Body of pancreas (tissue), 4 donors: ENCODE data around the gene BAIAP3. TPM values are rescaled to one million over a fixed set of nuclear protein-coding genes. Genes with fewer than 3 reads are reported as not detected.

Source experiments
- ATAC-seq: fragments of 150-250 bp; one replicate; pipeline ENCODE4 v1.9.1; 2016
- DNase-seq, 4 donors: peaks; one replicate each; pipeline ENCODE4 v3.0.0-alpha.2; 2019
- H3K27ac ChIP-seq, 4 donors: fragments of 200-600 bp; sonication (generic); 1 replicate in 3 of 4; 2 replicates in 1 of 4; pipeline versions ENCODE4 v1.5.1 to v1.6.1; 2016 to 2019; ENCODE audit warnings: mild to moderate bottlenecking in 1 of 4, mixed read lengths in 1 of 4, moderate library complexity in 1 of 4
- H3K27me3 ChIP-seq, 2 donors: fragments of 200-600 bp; sonication (generic); one replicate each; pipeline ENCODE4 v1.6.0; 2016; ENCODE audit warnings: mild to moderate bottlenecking in 1 of 2
- H3K36me3 ChIP-seq, 2 donors: fragments of 200-600 bp; sonication (generic); replicated peaks in 1 of 2; 2 replicates each; pipeline ENCODE4 v1.5.1; 2016; ENCODE audit warnings: low read depth in 2 of 2; ENCODE audit not compliant: insufficient read depth in 1 of 2
- H3K4me1 ChIP-seq: fragments of 200-600 bp; sonication (generic); one replicate; pipeline ENCODE4 v1.6.0; 2016
- H3K4me3 ChIP-seq, 2 donors: fragments of 200-600 bp; sonication (generic); 1 replicate in 1 of 2; 2 replicates in 1 of 2; pipeline ENCODE4 v1.5.1; 2016 to 2019
- H3K9me3 ChIP-seq, 3 donors: fragments of 200-600 bp; sonication (generic); 1 replicate in 2 of 3; 2 replicates in 1 of 3; pipeline ENCODE4 v1.5.1; 2016
- CTCF ChIP-seq, 7 experiments: fragments of 450-650 bp in 4 of 7; fragments of 200-600 bp in 3 of 7; sonication (generic) in 3 of 7; IDR thresholded peaks; one replicate each; pipeline ENCODE4 v1.5.1; 2016 to 2019; ENCODE audit warnings: antibody characterized with exemption in 7 of 7
- POLR2A ChIP-seq, 3 donors: fragments of 450-650 bp; IDR thresholded peaks; one replicate each; pipeline ENCODE4 v1.6.1; 2016; ENCODE audit warnings: antibody characterized with exemption in 3 of 3, mild to moderate bottlenecking in 2 of 3
- WGBS, 2 donors: methylation state at CpG; one replicate each; pipeline ENCODE4 v1.1.5; 2017; 5-methylcytosine and 5-hydroxymethylcytosine counted together
- intact Hi-C: fragments of 100-400 bp; cut with DNase I; formaldehyde crosslinking; loops from one replicate; pipeline ENCODE4 v1.15.1; 2023
- total RNA-seq, 2 donors: library from RNA; depleted of rRNA; stranded (reverse); fragments of >200 nt; gene quantifications; one replicate each; pipeline ENCODE4 v1.1.0, GENCODE V29; 2016

Gene BAIAP3
- total RNA-seq, 2 donors from 2014 or later = 7.0 to 20.8 TPM

GRCh38 chr16:1336619-1337018 is 3.2 kb downstream of the BAIAP3 start:
- no peak for TF ChIP-seq CTCF (IDR thresholded peaks at IDR 0.05)
- no peak for TF ChIP-seq POLR2A (IDR thresholded peaks at IDR 0.05)
- Histone ChIP-seq H3K27ac (no peak overlapping the region), H3K27me3 (peaks cover 8 to 28% of the 10 kb centered on the region in 2 donors), H3K4me1 (peaks cover 36% of the 10 kb centered on the region), H3K9me3 (no peaks in the 10 kb centered on the region), H3K4me3 (no peak overlapping the region), H3K36me3 (no peaks in the 10 kb centered on the region)
- DNase-seq (no peak), ATAC-seq (no peak)
- intact Hi-C loops = no loop called here
- WGBS, 2 donors = 47 to 53% methylated on average over 9 to 15 of the region's 15 CpGs

GRCh38 chr16:1337486-1337885 is 4.0 kb downstream of the BAIAP3 start:
- ATAC-seq (no peak), DNase-seq (no peak)
- peaks cover 32% of the 10 kb centered on the region for H3K4me1 ChIP-seq
- H3K4me3 ChIP-seq = no peak overlapping the region
- no peak overlapping the region for H3K27ac ChIP-seq
- no peaks in the 10 kb centered on the region for H3K9me3 ChIP-seq
- peaks cover 8 to 25% of the 10 kb centered on the region in 2 donors for H3K27me3 ChIP-seq
- H3K36me3 ChIP-seq = no peaks in the 10 kb centered on the region
- intact Hi-C loops = no loop called here
- 56 to 61% methylated on average over 6 to 9 of the region's 9 CpGs for WGBS, 2 donors
- TF ChIP-seq POLR2A (IDR thresholded peaks at IDR 0.05) (no peak), CTCF (IDR thresholded peaks at IDR 0.05) (no peak)

GRCh38 chr16:1338119-1338730 is 4.8 kb downstream of the BAIAP3 start:
- DNase-seq = peak; percentile 51 to 81 (median 72)
- Histone ChIP-seq H3K4me3 (no peak overlapping the region), H3K27me3 (peaks cover 8 to 17% of the 10 kb centered on the region in 2 donors), H3K4me1 (peaks cover 28% of the 10 kb centered on the region), H3K36me3 (no peaks in the 10 kb centered on the region), H3K27ac (no peak overlapping the region), H3K9me3 (no peaks in the 10 kb centered on the region)
- 42% methylated on average over 27 of the region's 30 CpGs; no CpG with 5 or more reads in 1 of the 2 donors for WGBS, 2 donors
- intact Hi-C loops = no loop called here
- no peak for TF ChIP-seq POLR2A (IDR thresholded peaks at IDR 0.05)
- TF ChIP-seq CTCF (IDR thresholded peaks at IDR 0.05) = peak; percentile 25 to 68 (median 49)
- no peak for ATAC-seq

GRCh38 chr16:1338855-1339675 is 5.6 kb downstream of the BAIAP3 start:
- WGBS, 2 donors = 55 to 65% methylated on average over 27 to 28 of the region's 31 CpGs
- intact Hi-C loops = no loop called here
- Histone ChIP-seq H3K27ac (no peak overlapping the region), H3K27me3 (peaks cover 1 to 9% of the 10 kb centered on the region in 2 donors), H3K9me3 (no peaks in the 10 kb centered on the region), H3K4me1 (peaks cover 28% of the 10 kb centered on the region), H3K36me3 (no peaks in the 10 kb centered on the region), H3K4me3 (no peak overlapping the region)
- TF ChIP-seq POLR2A (IDR thresholded peaks at IDR 0.05) (no peak), CTCF (IDR thresholded peaks at IDR 0.05) (no peak)
- ATAC-seq = no peak
- DNase-seq = no peak
